GM12891 (cell line): ENCODE results near the gene SYMPK.

Source experiments
- DNase-seq: peaks from one replicate; pipeline ENCODE4 v3.0.0; 2011; ENCODE audit warnings: low spot score; ENCODE audit not compliant: insufficient read length
- FAIRE-seq: peaks from 2 replicates; lab custom pipeline; 2011; peaks lifted over from hg19 to GRCh38; lab: Jason Lieb, UNC
- PAX5 ChIP-seq: IDR thresholded peaks from 2 replicates; pipeline ENCODE4 v1.6.1; 2011; ENCODE audit warnings: low read length, moderate library complexity, mild to moderate bottlenecking; ENCODE audit not compliant: insufficient read depth, severe bottlenecking
- POLR2A ChIP-seq: IDR thresholded peaks from 2 replicates; pipeline ENCODE4 v1.6.1; 2011; ENCODE audit warnings: low read depth, low read length, control low read depth
- POLR2AphosphoS5 ChIP-seq: IDR thresholded peaks from 2 replicates; pipeline ENCODE4 v1.6.1; 2011; ENCODE audit warnings: low read depth, low read length, control low read depth
- POU2F2 ChIP-seq: IDR thresholded peaks from 2 replicates; pipeline ENCODE4 v1.6.1; 2011; ENCODE audit warnings: low read depth, mild to moderate bottlenecking, control low read depth, low read length, moderate library complexity
- SPI1 ChIP-seq: IDR thresholded peaks from 2 replicates; pipeline ENCODE4 v1.6.1; 2011; ENCODE audit warnings: low read depth, low read length, control low read depth
- TAF1 ChIP-seq: IDR thresholded peaks from 2 replicates; pipeline ENCODE4 v1.6.1; 2011; ENCODE audit warnings: low read depth, low read length, control low read depth

The SYMPK gene

GRCh38 chr19:45785097-45785496 is 77.8 kb downstream of the SYMPK start:
- DNase-seq = no peak
- no peak for FAIRE-seq
- no peak for TF ChIP-seq SPI1
- TF ChIP-seq PAX5 = no peak
- TF ChIP-seq TAF1 = no peak
- TF ChIP-seq POU2F2 = no peak
- no peak for TF ChIP-seq POLR2A
- TF ChIP-seq POLR2AphosphoS5 = no peak

DNA sequence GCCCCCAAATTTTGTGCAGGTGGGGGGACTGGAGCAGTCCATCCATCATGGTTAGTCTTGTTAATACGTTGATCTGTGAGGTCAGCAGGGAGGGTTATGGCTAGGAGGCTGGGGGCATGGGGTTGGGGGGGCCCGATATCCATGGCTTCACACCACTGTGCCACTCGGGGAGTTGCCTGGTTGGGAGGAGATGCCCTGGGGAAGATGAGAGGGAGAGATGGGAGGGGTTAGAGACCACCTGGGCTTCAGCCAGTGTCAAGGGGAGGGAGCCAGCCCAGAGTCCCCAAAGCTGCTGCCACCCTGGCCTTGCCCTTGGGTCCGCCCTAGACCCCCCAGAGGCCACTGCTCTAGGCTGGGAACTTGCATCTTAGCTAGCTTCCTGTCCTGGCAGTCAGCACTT is 78.9 kb downstream of the SYMPK start:
- TF ChIP-seq TAF1 = no peak
- TF ChIP-seq POLR2AphosphoS5 = no peak
- no peak for TF ChIP-seq POLR2A
- TF ChIP-seq POU2F2 = no peak
- no peak for TF ChIP-seq PAX5
- TF ChIP-seq SPI1 = no peak
- FAIRE-seq (no peak), DNase-seq (no peak)

- FAIRE-seq = no peak
- no peak for DNase-seq
- no peak for TF ChIP-seq SPI1
- no peak; the same call in 1 of the 2 replicates for TF ChIP-seq POLR2AphosphoS5
- TF ChIP-seq TAF1 = no peak
- TF ChIP-seq PAX5 = no peak
- no peak for TF ChIP-seq POLR2A
- no peak for TF ChIP-seq POU2F2
These were observed 79.8 kb downstream of the SYMPK start for GRCh38 chr19:45782820-45783785.

- DNase-seq (no peak), FAIRE-seq (no peak)
- TF ChIP-seq SPI1 = no peak
- TF ChIP-seq POU2F2 = no peak
- no peak for TF ChIP-seq POLR2A
- TF ChIP-seq TAF1 = no peak
- no peak for TF ChIP-seq POLR2AphosphoS5
- TF ChIP-seq PAX5 = no peak
These were observed 80.7 kb downstream of the SYMPK start, which contains the start of gene DMPK for GRCh38 chr19:45782162-45782691. DMPK (minus strand) TSS chr19:45782490; CDS start chr19:45782352, 138 bp downstream.

DNA sequence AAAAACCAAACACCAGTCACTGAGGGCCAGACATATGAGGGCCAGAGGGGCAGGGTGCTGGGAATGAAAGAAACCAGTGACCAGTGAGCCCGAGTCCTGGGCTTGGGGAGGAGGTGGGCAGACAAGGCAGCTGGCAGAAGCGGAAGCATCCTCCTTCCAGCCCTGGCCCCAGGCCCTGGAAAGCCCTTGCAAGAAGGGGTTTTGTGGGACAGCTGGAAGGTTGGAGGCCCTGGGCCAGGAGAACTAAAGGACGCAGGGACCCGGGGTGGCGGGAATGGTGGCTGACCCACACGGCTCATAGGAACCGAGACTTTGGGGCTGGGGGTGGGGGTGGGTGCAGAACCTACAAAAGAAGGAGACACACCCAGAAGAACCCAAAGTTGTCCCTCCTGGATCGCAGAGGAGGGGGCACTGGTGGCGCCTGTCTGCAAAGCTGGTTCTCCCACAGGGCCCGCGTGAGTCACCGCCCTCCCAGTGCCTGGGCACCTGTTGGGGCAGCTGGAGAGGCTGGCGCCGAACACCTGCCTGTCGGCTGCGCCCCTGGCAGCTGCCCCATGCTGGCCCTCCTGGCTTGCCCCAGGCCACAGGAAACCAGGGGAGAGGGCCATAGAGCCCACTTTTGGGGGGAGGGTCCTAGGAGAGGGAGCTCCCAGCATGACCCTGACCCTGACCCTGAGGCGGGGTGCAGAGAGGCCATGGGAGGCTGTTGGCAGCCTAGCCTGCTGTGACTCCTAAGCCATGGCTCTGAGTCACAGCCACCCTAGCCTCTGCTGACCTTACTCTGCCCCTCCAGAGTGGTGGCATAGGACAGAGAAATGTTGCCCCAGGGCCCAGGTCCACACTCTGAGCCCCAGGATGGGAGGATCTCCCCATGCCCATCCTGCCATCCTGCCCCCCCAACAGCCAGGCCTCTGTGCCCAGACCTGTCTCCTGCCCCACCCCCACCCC is 81.5 kb downstream of the SYMPK start:
- no peak for TF ChIP-seq POU2F2
- TF ChIP-seq POLR2A = no peak; the same call in 1 of the 2 replicates
- TF ChIP-seq SPI1 = no peak
- no peak for TF ChIP-seq TAF1
- no peak; the same call in 1 of the 2 replicates for TF ChIP-seq POLR2AphosphoS5
- no peak for TF ChIP-seq PAX5
- FAIRE-seq (no peak), DNase-seq (no peak)

- TF ChIP-seq POLR2A = no peak
- no peak for TF ChIP-seq PAX5
- TF ChIP-seq TAF1 = no peak
- TF ChIP-seq POLR2AphosphoS5 = no peak
- TF ChIP-seq SPI1 = no peak
- no peak for TF ChIP-seq POU2F2
- no peak for FAIRE-seq
- DNase-seq = no peak
These were observed 82.3 kb downstream of the SYMPK start for GRCh38 chr19:45780448-45781213.

DNA sequence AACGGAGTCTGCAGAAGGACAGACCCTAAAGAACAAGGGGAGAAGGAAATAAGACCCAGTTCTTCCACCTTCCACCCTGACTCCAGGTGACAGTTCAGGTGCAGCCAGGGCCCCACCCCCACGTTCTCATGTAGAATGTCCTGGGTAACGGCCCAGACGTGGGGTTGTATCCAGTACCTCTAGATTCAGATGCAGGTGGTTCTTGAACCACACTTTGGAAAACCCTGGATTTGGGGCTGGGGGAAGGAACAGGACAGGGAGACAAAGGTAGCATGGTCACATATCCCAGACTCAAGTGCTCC is 82.8 kb downstream of the SYMPK start:
- DNase-seq (no peak), FAIRE-seq (no peak)
- TF ChIP-seq POLR2AphosphoS5 (no peak), PAX5 (no peak), POLR2A (no peak), POU2F2 (no peak), TAF1 (no peak), SPI1 (no peak)
